ENCODE data around the gene LHFPL2.

The LHFPL2 gene

GRCh38 chr5:78613756-78614155, 34.8 kb downstream of the LHFPL2 start:
- DNase-seq, result no peak

GRCh38 chr5:78613151-78613533, 35.4 kb downstream of the LHFPL2 start:
- DNase-seq, result no peak

GRCh38 chr5:78612227-78613150, 36.1 kb downstream of the LHFPL2 start:
- DNase-seq, result no peak

GRCh38 chr5:78611126-78611605, 37.4 kb downstream of the LHFPL2 start:
- DNase-seq, result no peak

GRCh38 chr5:78610636-78611035, 37.9 kb downstream of the LHFPL2 start:
- DNase-seq, result no peak

- DNase-seq, result no peak
Observed at GRCh38 chr5:78610163-78610583, 38.4 kb downstream of the LHFPL2 start.

- DNase-seq, result no peak
Observed at GRCh38 chr5:78607864-78608263, 40.7 kb downstream of the LHFPL2 start.

- no peak for DNase-seq
Observed at GRCh38 chr5:78606241-78606640, 42.3 kb downstream of the LHFPL2 start.

- no peak for DNase-seq
Observed at GRCh38 chr5:78605611-78606010, 43.0 kb downstream of the LHFPL2 start.

GRCh38 chr5:78604689-78605285, 43.8 kb downstream of the LHFPL2 start:
- DNase-seq, result no peak

GRCh38 chr5:78603636-78604175, 44.9 kb downstream of the LHFPL2 start:
- DNase-seq, result no peak

- no peak for DNase-seq
Observed at GRCh38 chr5:78602400-78602799, 46.2 kb downstream of the LHFPL2 start.

GRCh38 chr5:78601559-78602314, 46.8 kb downstream of the LHFPL2 start:
- DNase-seq, result no peak

- no peak for DNase-seq
Observed at GRCh38 chr5:78600687-78601414, 47.7 kb downstream of the LHFPL2 start.

GRCh38 chr5:78598973-78599372, 49.6 kb downstream of the LHFPL2 start:
- DNase-seq, result no peak

- no peak for DNase-seq
Observed at GRCh38 chr5:78597974-78598371, 50.6 kb downstream of the LHFPL2 start.

GRCh38 chr5:78597068-78597973, 51.3 kb downstream of the LHFPL2 start:
- DNase-seq, result no peak

- DNase-seq, result no peak
Observed at GRCh38 chr5:78595458-78595921, 53.1 kb downstream of the LHFPL2 start.

GRCh38 chr5:78594610-78595457, 53.7 kb downstream of the LHFPL2 start:
- no peak for DNase-seq

- DNase-seq, result no peak
Observed at GRCh38 chr5:78594021-78594420, 54.6 kb downstream of the LHFPL2 start.
